GM21423 (cell line): Measurements from ENCODE around the gene GSTCD.
"Not testable (repeated sequence)": the region's sequence is repeated elsewhere in the genome, so short reads cannot be mapped to it uniquely, and the experiment has no call there.

Experiments used
- ATAC-seq: cut with Tn5 transposase; IDR thresholded peaks from one replicate; pipeline ENCODE4 v1.9.1; 2021; ENCODE audit warnings: mild to moderate bottlenecking, moderate library complexity; ENCODE audit not compliant: unreplicated experiment

GSTCD gene

DNA sequence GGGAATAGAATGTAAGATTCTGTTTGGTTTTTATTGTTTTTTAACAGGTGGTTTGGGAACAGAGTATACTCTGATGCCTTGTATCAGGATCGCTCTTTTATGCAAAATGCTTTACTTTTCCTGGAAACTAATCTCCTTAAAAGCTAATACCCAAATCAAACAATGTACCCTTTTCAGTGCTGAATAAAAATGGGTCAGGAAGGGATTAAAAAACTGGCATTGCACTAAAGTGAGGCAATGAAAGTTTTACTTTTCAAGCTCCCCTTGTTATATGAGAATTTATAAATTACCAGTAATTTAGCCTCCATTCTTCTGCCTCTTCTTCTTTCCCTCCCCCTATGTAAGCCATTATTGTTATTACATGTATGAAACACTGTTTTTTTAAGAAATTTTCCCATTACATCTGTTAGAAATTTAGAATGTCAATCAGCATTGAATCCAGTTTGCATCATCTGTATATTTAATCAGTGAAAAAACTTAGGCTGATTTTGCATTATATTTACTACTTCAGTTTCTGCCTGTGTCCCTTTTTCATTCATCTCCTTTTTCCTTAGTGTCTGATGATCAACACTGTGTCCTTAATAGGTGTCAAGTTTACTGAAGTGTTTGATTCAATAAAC, 97.0 kb downstream of the GSTCD start:
- ATAC-seq = no peak

DNA sequence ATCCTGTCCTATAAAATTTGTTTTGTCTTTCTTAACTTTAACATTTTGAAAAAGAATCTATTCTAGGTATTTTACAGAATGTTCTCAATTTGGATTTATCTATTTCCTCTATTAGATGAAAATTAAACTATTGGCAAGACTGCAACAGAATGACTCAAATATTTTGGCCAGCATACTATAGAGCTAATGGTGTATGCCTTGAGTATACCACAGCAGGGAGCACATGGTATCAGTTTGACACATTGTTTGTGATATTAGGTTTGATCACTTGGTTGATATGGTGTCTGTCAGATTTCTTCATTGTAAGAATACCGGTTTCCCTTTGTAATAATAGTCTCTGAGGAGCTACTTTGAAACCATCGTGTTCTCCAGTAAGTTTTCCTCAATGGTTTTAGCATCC, 98.9 kb downstream of the GSTCD start:
- ATAC-seq = no peak

- ATAC-seq = no peak
Measured at GRCh38 chr4:105808030-105808749, 99.6 kb downstream of the GSTCD start.

DNA sequence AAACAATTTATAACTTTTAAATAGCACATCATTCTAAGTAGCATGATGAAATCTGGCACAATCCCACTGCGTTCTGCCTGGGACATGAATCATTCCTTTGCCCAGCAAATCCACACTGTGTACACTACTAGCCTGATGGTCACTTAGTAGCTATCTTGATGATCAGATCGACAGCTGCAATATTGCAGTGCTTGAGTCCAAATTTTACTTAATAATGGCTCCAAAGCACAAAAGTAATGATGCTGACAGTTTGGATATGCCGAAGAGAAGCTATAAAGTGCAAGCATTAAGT, 100.1 kb downstream of the GSTCD start:
- no peak for ATAC-seq

GRCh38 chr4:105815701-105816100, 107.1 kb downstream of the GSTCD start:
- ATAC-seq = no peak

DNA sequence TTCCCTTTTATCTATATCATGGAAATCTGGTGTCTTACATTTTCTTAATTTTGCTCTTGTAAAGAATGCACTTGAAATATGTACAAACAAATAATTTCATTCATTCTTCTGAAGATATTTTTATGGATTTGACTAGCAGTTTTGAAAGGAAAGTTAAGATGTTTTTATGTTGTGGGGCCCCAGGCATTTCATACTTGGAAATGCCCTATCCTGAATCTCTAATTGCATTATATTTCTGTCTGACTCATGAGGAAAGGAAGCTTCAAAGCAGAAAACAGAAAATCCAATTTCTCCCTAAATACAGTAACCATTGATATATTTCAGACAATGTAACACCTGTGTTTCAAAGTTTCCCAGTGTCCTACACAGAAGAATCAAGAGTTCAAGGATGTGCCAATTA, 113.5 kb downstream of the GSTCD start:
- ATAC-seq = no peak

DNA sequence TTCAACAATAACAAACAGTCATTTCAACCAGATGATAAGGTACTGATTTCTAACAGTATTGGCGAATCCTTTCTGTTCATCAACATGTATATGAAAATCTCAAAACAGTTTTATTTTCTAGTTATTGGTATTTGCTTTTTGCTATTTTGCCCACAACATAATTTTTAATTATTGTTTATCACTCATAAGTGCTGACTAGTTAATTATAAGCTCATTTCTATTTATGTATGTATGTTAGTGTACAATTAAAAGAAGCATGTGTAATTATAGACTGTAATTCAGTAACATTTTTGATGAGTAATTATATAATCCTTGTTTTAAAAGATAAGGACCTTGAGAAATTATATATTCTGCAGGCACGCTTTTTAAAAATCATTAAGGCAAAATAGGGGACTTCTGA, 119.5 kb downstream of the GSTCD start:
- ATAC-seq = no peak

GRCh38 chr4:105831189-105831588, 122.6 kb downstream of the GSTCD start:
- ATAC-seq = no peak

DNA sequence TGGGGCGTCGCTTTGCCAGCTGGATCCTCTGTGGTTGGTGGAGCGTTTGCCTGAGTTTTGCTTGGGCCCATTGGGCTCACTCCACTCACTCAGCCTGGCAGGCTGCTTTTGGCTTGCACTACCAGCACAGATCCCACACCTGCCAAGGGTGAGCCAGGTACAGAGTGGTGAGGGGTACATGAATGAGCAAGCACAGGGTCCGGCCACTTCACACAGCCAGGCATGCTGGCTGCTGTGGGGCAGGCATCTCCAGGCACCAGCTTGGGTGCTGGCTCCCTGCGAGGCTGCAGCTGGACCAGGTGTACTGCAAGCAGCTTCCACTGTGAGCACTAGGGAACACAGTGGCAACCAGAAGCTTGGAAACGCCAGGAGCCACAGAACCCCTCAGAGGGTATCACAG, 126.6 kb downstream of the GSTCD start:
- no peak for ATAC-seq

DNA sequence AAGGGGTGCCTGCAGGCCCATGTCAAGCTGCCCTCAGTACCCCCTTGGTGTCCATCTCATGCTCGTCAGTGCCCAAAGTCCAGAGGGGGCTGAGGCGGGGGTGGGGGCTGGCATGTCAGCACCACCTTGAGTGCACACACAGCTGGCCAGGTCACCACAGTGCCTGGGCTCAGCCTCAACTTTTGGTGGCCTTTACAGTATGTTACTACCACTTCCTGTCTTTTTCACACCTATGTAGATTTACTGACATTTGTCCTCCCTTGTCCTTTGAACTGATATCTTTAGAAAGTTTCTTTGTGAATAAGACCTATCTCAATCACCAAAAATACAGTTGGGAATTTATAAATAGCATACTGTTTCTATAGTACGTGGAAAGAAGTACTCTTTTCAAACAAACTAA, 128.0 kb downstream of the GSTCD start:
- ATAC-seq = no peak

- ATAC-seq = no peak
Measured at GRCh38 chr4:105837037-105837436, 128.5 kb downstream of the GSTCD start.

DNA sequence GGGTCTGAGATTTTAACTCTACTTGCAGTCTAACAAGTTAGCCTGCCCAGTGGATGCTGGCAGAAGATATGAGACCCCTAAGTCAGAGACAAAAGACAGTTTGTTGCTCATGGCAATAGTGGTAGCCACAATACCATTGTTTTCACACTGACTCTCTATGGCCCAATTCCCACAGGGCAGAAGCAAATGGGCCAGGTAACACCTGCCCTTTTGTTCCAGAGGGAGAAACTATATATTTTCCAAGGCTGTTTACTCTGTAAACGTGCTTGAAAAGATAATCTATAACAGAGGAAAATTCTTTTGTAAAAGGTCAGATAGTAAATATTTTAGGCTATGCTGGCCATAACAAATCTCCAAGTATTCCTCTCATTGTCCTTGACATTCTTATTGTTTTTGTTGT, 129.5 kb downstream of the GSTCD start:
- no peak for ATAC-seq

DNA sequence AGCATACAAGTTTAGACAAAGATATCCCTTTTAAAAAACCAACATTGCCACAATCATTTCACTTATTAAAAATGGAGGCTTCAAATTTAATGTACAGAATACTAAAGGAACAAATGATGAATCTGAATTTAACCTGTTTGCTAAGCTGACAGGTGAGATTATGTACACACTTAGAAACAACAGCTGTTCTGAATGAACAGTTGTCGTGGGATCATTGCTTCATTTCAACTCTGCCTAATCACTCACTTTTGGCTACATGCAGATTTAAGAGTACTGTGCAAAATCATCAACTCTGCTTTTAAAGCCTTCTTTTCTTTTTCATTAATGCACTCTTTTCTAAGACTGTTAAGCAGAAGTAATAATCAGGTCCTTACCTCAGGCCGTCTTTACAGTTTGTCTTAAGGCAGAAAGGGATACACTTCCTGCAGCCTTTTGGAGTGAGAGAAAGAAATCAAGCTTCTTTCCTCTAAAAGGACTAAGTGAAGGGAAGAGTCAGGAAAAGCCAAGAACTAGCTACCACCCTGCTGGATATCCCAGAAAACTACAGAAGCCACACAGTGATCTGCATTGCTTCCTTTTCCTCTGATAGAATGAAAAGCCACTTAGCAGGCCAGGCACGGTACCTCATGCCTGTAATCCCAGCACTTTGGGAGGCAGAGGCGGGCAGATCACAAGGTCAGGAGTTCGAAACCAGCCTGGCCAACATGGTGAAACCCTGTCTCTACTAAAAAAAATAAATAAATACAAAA, 132.0 kb downstream of the GSTCD start:
- ATAC-seq = no peak

GRCh38 chr4:105843941-105844340, 135.4 kb downstream of the GSTCD start:
- no peak for ATAC-seq

DNA sequence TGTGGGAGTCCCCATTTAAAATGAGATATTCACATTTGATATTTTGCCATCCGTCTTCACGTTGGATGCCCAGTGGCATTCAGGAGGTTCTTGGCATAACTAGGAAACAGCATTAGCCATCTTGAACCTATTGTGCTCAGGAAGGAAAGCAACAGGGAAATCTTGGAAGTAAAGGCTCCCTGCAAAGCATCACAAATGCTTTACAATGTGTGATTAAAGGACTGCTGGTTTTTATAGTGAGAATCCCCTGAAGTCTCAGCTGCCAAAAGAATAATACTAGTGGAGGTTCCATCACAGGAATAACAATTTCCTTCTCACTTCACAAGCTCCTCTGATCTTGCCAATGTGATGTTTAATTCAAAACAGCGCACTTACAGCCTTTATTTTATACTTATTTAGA, 137.0 kb downstream of the GSTCD start:
- no peak for ATAC-seq

GRCh38 chr4:105848359-105848758, 139.8 kb downstream of the GSTCD start:
- ATAC-seq = not testable (repeated sequence)

DNA sequence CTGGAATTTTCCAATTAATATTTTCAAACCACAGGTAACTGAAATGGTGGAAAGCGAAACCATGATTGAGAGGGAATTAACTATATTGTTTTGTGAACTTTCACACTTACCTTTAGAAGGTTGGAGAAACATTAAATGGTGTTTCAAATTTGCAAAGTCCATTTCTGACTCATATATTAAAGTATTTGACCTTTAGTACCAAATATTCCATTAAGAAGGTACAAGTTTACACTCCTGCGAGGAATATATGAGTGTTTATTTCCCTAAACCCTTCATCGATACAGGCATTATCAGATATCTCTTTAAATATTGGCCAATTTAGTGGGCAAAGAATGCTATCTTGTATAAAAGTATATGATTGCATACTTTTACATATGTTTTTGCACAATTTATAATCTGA, 142.6 kb downstream of the GSTCD start:
- no peak for ATAC-seq

DNA sequence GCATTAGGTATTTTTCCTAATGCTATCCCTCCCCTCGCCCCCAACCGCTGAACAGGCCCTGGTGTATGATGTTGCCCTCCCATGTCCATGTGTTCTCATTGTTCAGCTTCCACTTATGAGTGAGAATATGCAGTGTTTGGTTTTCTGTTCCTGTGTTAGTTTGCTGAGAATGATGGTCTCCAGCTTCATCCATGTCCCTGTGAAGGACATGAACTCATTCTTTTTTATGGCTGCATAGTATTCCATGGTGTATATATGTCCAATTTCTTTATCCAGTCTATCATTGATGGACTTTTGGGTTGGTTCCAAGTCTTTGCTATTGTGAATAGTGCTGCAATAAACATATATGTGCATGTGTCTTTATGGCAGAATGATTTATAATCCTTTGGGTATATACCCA, 143.6 kb downstream of the GSTCD start:
- not testable (repeated sequence) for ATAC-seq

DNA sequence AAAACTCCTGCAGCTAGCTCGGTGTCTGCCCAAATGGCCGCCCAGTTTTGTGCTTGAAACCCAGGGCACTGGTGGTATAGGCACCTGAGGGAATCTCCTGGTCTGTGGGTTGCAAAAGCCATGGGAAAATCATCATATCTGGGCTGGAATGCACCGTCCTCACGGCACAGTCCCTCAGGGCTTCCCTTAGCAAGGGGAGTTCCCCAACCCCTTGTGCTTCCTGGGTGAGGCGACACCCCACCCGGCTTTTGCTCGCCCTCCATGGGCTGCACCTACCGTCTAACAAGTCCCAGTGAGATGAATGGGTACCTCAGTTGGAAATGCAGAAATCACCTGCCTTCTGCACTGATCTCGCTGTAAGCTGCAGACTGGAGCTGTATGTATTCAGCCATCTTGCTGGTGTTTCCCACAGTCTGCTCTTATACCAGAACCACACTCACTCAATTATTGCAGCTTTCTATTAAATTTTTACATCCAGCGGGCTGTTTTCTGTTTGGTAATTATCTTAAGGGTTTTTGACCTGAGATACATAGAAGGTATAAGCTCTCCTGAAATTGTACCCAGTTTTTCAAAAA, 150.0 kb downstream of the GSTCD start:
- ATAC-seq = no peak

DNA sequence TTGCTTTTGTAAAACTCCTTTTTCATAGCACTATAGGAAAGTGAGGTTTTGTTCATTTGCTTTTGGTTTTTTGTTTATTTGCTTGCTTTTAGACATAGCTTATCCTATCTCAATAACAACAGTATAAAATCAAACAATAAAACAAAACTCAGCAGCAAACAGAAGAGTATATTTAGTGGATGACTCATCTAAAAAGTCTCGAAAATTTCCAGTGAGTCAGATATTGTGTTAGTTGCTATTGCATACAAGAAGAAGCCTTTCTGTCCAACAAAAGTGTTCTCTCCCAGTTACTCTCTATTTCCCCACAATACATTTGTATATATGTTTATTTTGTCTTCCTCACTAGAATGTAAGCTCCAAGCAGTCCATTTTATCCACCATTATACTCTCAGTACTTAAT, 150.6 kb downstream of the GSTCD start:
- ATAC-seq = no peak

DNA sequence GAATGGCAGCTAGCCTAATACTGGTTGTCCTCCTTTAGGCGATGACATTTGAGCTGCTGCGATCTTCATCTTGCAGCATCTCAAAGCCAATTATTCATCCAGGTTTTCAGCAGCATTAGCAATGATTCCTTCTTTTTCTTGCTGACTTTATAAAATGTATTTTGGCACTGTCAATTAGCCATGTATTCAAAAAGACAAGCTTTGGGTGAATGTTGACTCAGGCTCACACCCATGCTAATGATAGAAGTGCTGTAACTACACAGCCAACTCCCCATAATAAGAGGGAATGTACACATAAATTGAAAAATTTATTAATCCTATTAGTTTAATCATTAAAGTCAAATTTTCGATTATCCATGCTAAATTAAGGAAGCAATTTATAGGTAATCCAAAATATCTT, 162.4 kb downstream of the GSTCD start:
- no peak for ATAC-seq

DNA sequence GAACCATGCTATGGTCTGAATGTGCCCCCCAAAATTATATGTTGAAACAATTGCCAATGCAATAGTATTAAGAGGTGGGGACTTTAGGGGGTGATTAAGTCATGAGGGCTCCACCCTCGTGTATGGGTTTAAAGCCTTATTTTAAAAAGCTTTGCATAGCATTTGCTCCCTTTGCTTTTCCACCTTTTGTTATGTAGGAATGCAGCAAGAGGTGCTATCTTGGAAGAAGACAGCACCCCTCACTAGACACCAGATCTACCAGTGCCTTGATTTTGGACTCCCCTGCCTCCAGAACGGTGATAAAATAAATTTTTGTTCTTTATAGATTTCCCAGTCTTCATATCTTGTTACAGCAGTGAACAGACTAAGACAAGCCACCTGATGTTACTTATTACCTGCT, 163.4 kb downstream of the GSTCD start:
- no peak for ATAC-seq
